Activated CD8-positive, alpha-beta memory T cell treated with anti-CD3 and anti-CD28 coated beads for 24 hours (primary cell): ENCODE results near the gene MINK1.
"Not testable (repeated sequence)": the region's sequence is repeated elsewhere in the genome, so short reads cannot be mapped to it uniquely, and the experiment has no call there.

Experiments
- DNase-seq: peaks from one replicate; pipeline ENCODE4 v3.0.0-alpha.2; 2020

Gene MINK1

GRCh38 chr17:4850246-4850645 is 17.1 kb downstream of the MINK1 start:
- DNase-seq = no peak

DNA sequence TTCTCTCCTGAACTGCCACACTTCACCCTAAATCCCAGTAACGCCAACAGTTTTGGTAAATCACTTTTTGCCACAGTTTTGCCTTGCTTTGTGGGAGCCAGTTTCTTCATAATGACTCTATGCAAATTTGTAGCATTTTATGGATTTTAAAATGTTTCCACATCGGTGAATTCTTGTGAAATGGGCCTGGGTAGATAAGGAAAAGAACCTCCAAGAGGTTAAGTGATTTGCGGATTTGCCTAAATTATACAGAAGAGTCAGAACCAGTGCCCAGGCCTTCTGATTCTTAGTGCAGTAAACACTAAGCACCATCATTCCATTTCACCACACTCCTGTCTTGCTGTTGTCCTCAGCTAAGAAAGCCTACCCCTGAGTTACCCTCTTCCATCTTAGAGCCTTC is 17.9 kb downstream of the MINK1 start:
- DNase-seq = no peak

GRCh38 chr17:4852567-4853207 is 19.5 kb downstream of the MINK1 start:
- DNase-seq = no peak

GRCh38 chr17:4853208-4853671 is 20.1 kb downstream of the MINK1 start:
- DNase-seq = no peak

DNA sequence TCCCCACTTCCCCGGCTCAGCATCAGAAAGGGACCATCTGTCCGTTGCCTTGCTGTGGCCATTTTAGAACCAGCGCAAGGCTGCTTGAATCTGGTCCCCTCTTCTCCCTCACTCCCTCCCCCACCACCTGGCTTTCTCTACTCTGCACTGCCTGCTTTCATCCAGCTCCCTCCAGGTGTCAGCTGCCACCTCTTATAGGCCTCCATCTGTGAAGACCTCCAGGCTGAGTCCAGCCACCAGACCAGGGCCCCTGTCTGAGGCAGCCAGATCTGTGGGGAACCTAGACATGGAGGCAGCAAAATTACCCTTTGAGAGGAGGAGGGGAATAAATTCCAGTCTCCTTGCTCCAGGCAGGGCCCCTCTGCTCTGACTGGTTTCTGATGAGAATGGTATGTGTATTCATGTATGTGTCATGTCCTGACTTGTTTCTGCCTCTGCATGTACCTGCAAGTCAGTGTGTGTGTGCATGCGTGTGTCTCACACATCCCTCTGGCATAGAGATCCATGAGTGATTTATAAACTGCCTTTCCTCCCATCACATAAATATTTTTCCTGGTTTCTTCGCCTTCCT is 21.1 kb downstream of the MINK1 start:
- no peak for DNase-seq

- no peak for DNase-seq
These were observed 23.3 kb downstream of the MINK1 start for GRCh38 chr17:4856271-4856936.

- no peak for DNase-seq
These were observed 23.8 kb downstream of the MINK1 start for GRCh38 chr17:4856937-4857314.

GRCh38 chr17:4857347-4857746 is 24.2 kb downstream of the MINK1 start:
- not testable (repeated sequence) for DNase-seq

DNA sequence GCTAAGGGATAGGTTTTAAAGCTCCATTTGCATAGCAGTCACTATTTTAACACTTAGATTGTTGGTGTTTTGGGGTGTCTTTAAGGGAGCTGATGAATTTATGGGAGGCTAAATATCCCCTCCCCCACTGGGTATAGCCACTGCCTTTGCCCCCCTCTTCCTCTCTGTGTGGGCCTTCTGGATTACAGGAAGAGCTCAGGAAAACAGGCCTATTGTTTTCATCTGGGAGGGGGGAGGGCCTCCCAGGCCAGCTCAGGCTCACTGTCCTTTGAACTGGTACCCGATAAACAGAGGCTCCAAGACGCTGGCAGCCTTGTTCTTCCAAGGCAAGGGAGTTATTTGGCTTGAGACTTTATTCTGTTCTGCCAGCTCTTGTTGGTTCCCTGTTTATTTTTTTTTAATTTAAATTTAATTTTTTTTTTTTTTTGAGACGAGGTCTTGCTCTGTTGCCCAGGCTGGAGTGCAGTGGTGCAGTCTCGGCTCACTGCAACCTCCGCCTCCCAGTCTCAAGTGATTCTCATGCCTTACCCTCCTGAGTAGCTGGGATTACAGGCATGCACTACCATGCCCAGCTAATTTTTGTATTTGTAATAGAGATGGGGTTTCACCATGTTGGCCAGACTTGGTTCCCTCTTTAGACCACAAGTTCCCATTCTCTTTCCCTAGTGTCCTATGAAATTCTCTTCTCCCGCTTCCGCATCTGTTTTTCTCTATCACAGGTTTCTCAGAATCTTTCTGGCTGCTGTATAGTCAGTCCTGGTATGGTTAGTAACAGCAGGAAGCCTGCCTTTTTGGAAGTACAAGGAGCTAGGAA is 25.1 kb downstream of the MINK1 start:
- DNase-seq = no peak

DNA sequence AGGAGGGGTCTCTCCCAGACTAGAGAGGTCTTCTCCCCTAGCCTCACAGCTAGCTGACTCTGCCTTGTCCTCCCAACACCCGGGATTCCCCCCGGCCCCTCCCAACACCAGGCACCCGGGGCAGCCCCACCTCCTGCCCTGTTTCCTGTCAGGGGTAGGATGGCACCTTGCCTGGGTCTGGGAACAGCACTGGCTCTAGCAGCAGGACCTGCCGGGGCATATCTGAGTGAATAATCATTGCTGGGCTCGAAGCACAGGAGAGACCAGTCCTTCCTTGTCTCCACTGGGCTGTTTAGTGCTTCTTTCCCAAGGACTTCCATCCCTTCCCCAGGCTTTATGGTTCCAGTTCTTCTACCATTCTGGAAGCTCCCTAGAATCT is 25.7 kb downstream of the MINK1 start:
- no peak for DNase-seq

- no peak for DNase-seq
These were observed 26.9 kb downstream of the MINK1 start for GRCh38 chr17:4859816-4860625.

DNA sequence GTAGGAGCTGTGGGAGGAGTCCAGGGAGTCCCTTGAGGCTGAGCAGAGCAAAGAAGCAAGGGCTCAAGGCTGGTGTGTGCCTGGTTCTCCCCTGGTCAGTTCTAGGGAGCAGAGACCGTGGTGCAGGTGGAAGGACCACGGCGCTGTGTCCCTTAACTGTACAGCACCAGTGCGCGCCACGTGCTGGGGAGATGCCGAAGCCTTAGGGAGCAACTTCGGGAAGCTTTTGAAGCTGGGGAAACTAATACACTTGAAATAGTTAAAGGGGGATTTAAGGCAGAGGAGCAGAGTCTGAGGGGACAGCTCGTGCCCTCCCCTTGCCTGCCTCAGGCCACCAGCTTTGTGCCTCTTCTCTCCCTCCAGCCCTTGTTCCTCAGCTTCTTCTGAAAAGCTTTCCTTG is 27.5 kb downstream of the MINK1 start:
- DNase-seq = no peak

DNA sequence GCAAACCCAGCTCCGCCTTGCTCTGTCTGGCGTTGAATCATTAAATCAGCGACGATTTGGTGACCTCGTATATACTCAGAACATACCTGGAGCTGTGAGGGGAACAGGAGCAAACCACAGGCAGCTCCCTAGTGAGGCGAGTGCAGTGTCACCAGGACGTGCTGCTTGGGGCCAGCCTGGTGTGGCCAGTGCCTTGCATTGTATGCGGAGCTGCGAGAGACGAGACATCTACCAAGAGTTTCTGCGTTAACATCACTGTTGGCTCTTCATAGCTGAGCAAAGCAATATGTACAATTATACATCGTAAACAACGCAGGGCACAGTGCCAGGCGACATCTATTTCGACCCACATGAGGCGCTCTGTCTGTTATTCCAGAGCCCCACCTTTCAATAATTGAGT is 27.9 kb downstream of the MINK1 start:
- no peak for DNase-seq

GRCh38 chr17:4862720-4863119 is 29.6 kb downstream of the MINK1 start:
- DNase-seq = no peak

- no peak for DNase-seq
These were observed 30.2 kb downstream of the MINK1 start for GRCh38 chr17:4863321-4863720.

GRCh38 chr17:4867535-4867934 is 34.4 kb downstream of the MINK1 start:
- DNase-seq = not testable (repeated sequence)

DNA sequence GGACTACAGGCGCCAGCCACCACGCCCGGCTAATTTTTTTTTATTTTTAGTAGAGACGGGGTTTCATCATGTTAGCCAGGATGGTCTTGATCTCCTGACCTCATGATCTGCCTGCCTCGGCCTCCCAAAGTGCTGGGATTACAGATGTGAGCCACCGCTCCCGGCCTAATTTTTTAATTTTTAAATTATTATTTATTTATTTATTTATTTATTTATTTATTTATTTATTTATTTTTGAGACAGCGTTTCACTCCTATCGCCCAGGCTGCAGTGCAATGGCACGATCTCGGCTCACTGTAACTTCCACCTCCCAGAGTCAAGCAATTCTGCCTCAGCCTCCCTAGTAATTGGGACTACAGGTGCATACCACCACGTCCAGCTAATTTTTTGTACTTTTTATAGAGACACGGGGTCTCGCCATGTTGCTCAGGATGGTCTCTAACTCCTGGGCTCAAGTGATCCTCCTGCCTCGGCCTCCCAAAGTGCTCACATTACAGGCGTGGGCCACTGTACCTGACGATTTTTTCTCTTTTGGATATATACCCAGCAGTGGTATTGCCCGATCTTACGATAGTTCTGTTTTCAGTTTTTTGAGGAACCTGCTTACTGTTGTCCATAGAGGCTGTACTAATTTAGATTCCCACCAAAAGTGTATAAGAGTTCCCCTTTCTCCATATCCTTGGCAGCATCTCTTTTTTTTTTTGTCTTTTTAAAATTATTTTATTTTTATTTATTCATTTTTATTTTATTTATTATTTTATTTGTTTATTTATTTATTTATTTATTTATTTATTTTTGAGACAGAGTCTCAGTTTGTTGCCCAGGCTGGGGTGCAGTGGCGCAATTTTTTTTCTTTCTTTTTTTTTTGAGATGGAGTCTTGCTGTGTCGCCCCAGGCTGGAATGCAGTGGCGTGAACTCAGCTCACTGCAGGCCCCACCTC is 36.2 kb downstream of the MINK1 start:
- DNase-seq = not testable (repeated sequence)

- no peak for DNase-seq
These were observed 37.7 kb downstream of the MINK1 start for GRCh38 chr17:4870855-4871254.

DNA sequence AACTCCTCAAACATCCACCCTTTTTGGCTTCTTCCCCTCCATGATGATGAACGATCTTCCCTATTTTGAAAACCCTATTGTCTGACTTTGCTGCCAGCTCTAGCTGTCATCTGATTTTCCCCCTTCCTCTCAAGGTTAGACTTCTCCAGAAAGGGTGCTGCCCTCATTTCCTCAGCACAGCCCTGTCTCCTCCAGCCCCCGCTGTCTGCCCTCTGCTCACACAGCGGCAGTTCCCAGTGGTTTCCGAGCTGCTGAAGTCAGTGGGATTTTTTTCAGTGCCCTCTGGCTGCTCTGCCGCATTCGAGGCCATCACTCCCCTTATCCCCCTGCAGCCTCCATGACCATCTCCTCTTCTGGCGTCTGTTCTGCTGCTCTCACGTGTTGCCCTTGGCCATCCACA is 39.6 kb downstream of the MINK1 start:
- DNase-seq = no peak

DNA sequence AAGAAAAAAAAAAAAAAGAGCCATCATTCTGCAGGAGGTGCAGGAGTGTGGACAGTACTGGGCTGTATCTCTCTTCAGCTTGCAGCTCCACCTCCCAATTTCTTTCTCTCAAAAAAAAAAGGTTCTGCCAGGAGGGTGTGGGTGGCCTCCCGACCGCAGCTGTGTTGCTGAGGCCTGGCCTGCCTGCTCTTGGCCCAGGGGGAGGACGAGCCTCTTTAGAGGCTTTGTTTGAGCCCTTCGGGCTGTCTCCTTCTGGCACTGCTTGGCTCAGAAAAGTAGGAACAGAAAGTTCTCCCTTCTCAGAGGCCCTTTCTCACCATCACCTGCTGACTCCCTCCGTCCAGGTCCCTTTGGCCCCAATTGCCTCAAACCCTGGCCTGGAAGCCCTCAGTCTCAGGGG is 43.9 kb downstream of the MINK1 start:
- no peak for DNase-seq

DNA sequence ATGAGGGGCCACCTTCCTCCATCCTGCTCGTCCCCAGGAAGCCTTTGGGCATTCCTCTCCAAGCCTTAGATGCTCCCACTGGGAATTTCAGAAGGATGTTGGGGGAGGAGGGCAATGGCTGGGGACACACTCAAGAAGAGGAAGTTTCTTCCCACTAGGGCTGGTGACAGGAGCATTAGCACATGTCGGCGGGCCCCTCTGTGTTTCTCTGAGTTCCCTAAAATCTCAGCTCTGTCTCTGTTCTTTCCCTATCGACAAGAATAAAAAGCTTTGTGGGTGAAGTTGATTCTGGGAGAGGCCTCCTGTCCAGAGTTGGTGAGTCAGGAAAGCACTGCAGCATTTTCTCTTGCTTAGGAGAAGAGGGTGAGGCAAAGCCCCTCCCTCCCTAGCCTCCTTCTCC is 46.5 kb downstream of the MINK1 start:
- DNase-seq = no peak

DNA sequence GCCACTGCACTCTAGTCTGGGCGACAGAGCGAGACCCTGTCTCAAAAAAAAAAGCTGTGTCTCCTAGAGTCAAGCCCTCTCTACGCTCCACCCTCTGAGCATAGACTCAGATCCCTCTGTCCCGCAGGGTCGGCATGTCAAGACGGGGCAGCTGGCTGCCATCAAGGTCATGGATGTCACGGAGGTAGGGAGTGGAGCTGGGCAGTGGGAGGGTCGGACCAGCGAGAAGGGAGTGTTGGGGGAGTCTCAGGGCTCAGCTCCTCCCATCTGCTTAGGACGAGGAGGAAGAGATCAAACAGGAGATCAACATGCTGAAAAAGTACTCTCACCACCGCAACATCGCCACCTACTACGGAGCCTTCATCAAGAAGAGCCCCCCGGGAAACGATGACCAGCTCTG is 47.7 kb downstream of the MINK1 start:
- no peak for DNase-seq
